HG03460 (cell line): ENCODE measurements around the gene ITSN1.

Source experiments
- ATAC-seq: cut with Tn5 transposase; IDR thresholded peaks from one replicate; pipeline ENCODE4 v1.9.1; 2021; ENCODE audit not compliant: unreplicated experiment

Gene ITSN1

GRCh38 chr21:33834801-33835500, 192.7 kb downstream of the ITSN1 start:
- ATAC-seq, result no peak

- no peak for ATAC-seq
These were observed 193.6 kb downstream of the ITSN1 start for GRCh38 chr21:33835920-33836319.

GRCh38 chr21:33836408-33836807, 194.1 kb downstream of the ITSN1 start:
- ATAC-seq, result no peak

GRCh38 chr21:33839167-33839716, 196.9 kb downstream of the ITSN1 start:
- ATAC-seq, result no peak

- ATAC-seq, result no peak
These were observed 197.5 kb downstream of the ITSN1 start for GRCh38 chr21:33839806-33840205.

- no peak for ATAC-seq
These were observed 198.5 kb downstream of the ITSN1 start for GRCh38 chr21:33840771-33841170.

- ATAC-seq, result no peak
These were observed 199.3 kb downstream of the ITSN1 start for GRCh38 chr21:33841561-33841960.

- no peak for ATAC-seq
These were observed 200.9 kb downstream of the ITSN1 start for GRCh38 chr21:33843216-33843615.

GRCh38 chr21:33844104-33844889, 202.0 kb downstream of the ITSN1 start:
- ATAC-seq, result no peak

- ATAC-seq, result no peak
These were observed 202.5 kb downstream of the ITSN1 start for GRCh38 chr21:33844890-33845205.

GRCh38 chr21:33846141-33846540, 203.8 kb downstream of the ITSN1 start:
- ATAC-seq, result no peak

- ATAC-seq, result no peak
These were observed 205.4 kb downstream of the ITSN1 start for GRCh38 chr21:33847588-33848248.

- ATAC-seq, result no peak
These were observed 206.1 kb downstream of the ITSN1 start for GRCh38 chr21:33848249-33848953.

GRCh38 chr21:33849834-33850233, 207.5 kb downstream of the ITSN1 start:
- ATAC-seq, result no peak

- ATAC-seq, result no peak
These were observed 208.1 kb downstream of the ITSN1 start for GRCh38 chr21:33850401-33850800.

- no peak for ATAC-seq
These were observed 208.7 kb downstream of the ITSN1 start for GRCh38 chr21:33850985-33851384.

- no peak for ATAC-seq
These were observed 210.2 kb downstream of the ITSN1 start for GRCh38 chr21:33852485-33852884.

GRCh38 chr21:33854604-33855003, 212.3 kb downstream of the ITSN1 start:
- no peak for ATAC-seq

GRCh38 chr21:33855190-33855589, 212.9 kb downstream of the ITSN1 start:
- ATAC-seq, result no peak

- no peak for ATAC-seq
These were observed 214.7 kb downstream of the ITSN1 start for GRCh38 chr21:33856893-33857527.
